ENCODE data around the gene SBF1. TPM values are rescaled to one million over a fixed set of nuclear protein-coding genes. Genes with fewer than 3 reads are reported as not detected.
"Not testable (repeated sequence)": the region's sequence is repeated elsewhere in the genome, so short reads cannot be mapped to it uniquely, and the experiment has no call there.

SBF1 gene
- total RNA-seq, 1 donor from 2014 or later: 105 TPM

- TF ChIP-seq CTCF (IDR thresholded peaks at IDR 0.05; ENCODE audit: unreplicated experiment): no peak
- H3K36me3 Mint-ChIP-seq: peaks cover 6% of the 10 kb centered on the region
- no peak overlapping the region for H3K27ac Mint-ChIP-seq
- no peaks in the 10 kb centered on the region for H3K27me3 Mint-ChIP-seq (ENCODE audit: low read depth)
- H3K4me1 Mint-ChIP-seq: no peaks in the 10 kb centered on the region
- H3K4me3 Mint-ChIP-seq: no peak overlapping the region
- H3K9me3 Mint-ChIP-seq: no peaks in the 10 kb centered on the region
- DNase-seq (ENCODE audit: low spot score in 2 of 2, unreplicated experiment in 2 of 2): no peak
Measured at GRCh38 chr22:50437511-50438304, 37.1 kb downstream of the SBF1 start.

- no peak for TF ChIP-seq CTCF (IDR thresholded peaks at IDR 0.05; ENCODE audit: unreplicated experiment)
- no peak overlapping the region for H3K27ac Mint-ChIP-seq
- H3K4me3 Mint-ChIP-seq: no peak overlapping the region
- DNase-seq (ENCODE audit: low spot score in 2 of 2, unreplicated experiment in 2 of 2): no peak
- H3K9me3 Mint-ChIP-seq: no peaks in the 10 kb centered on the region
- no peaks in the 10 kb centered on the region for H3K27me3 Mint-ChIP-seq (ENCODE audit: low read depth)
- no peaks in the 10 kb centered on the region for H3K4me1 Mint-ChIP-seq
- peaks cover 6% of the 10 kb centered on the region for H3K36me3 Mint-ChIP-seq
Measured at GRCh38 chr22:50436841-50437341, 37.9 kb downstream of the SBF1 start.

GRCh38 chr22:50436015-50436830 lies 38.6 kb downstream of the SBF1 start:
- no peak overlapping the region for H3K4me3 Mint-ChIP-seq
- no peaks in the 10 kb centered on the region for H3K4me1 Mint-ChIP-seq
- no peaks in the 10 kb centered on the region for H3K9me3 Mint-ChIP-seq
- peaks cover 11% of the 10 kb centered on the region for H3K36me3 Mint-ChIP-seq
- no peak for TF ChIP-seq CTCF (IDR thresholded peaks at IDR 0.05; ENCODE audit: unreplicated experiment)
- no peak for DNase-seq (ENCODE audit: low spot score in 2 of 2, unreplicated experiment in 2 of 2)
- no peak overlapping the region for H3K27ac Mint-ChIP-seq
- no peaks in the 10 kb centered on the region for H3K27me3 Mint-ChIP-seq (ENCODE audit: low read depth)

GRCh38 chr22:50435291-50436014 lies 39.4 kb downstream of the SBF1 start:
- H3K36me3 Mint-ChIP-seq: peaks cover 16% of the 10 kb centered on the region
- H3K4me3 Mint-ChIP-seq: no peak overlapping the region
- no peaks in the 10 kb centered on the region for H3K9me3 Mint-ChIP-seq
- H3K27me3 Mint-ChIP-seq (ENCODE audit: low read depth): no peaks in the 10 kb centered on the region
- no peak for TF ChIP-seq CTCF (IDR thresholded peaks at IDR 0.05; ENCODE audit: unreplicated experiment)
- DNase-seq (ENCODE audit: low spot score in 2 of 2, unreplicated experiment in 2 of 2): no peak
- no peak overlapping the region for H3K27ac Mint-ChIP-seq
- H3K4me1 Mint-ChIP-seq: no peaks in the 10 kb centered on the region

- Mint-ChIP-seq H3K9me3 (no peaks in the 10 kb centered on the region), H3K4me3 (no peak overlapping the region), H3K36me3 (peaks cover 20% of the 10 kb centered on the region), H3K27ac (no peak overlapping the region), H3K27me3 (ENCODE audit: low read depth) (no peaks in the 10 kb centered on the region), H3K4me1 (no peaks in the 10 kb centered on the region)
- DNase-seq (ENCODE audit: low spot score in 2 of 2, unreplicated experiment in 2 of 2): no peak
- no peak for TF ChIP-seq CTCF (IDR thresholded peaks at IDR 0.05; ENCODE audit: unreplicated experiment)
Measured at GRCh38 chr22:50434849-50435248, 40.0 kb downstream of the SBF1 start.

GRCh38 chr22:50432877-50433510 lies 41.8 kb downstream of the SBF1 start:
- H3K27ac Mint-ChIP-seq; H3K27me3 Mint-ChIP-seq (ENCODE audit: low read depth); H3K4me3 Mint-ChIP-seq; DNase-seq (ENCODE audit: low spot score in 2 of 2, unreplicated experiment in 2 of 2); H3K9me3 Mint-ChIP-seq; H3K4me1 Mint-ChIP-seq: not testable (repeated sequence)
- H3K36me3 Mint-ChIP-seq: peaks cover 33% of the 10 kb centered on the region

Data from mesothelial cell of epicardium (in vitro differentiated cells).